Peyer's patch (tissue), 4 donors: ENCODE data around the gene LSM10. TPM values are rescaled to one million over a fixed set of nuclear protein-coding genes. Genes with fewer than 3 reads are reported as not detected.

Source experiments
- DNase-seq, 3 donors: peaks; one replicate each; pipeline ENCODE4 v3.0.0-alpha.2; 2017 to 2019
- H3K27ac ChIP-seq, 4 donors: fragments of 200-600 bp; sonication (generic); one replicate each; pipeline ENCODE4 v1.5.1; 2016 to 2019
- H3K27me3 ChIP-seq, 2 donors: fragments of 200-600 bp; sonication (generic); one replicate each; pipeline ENCODE4 v1.5.1; 2019
- H3K36me3 ChIP-seq, 3 donors: fragments of 200-600 bp; sonication (generic); one replicate each; pipeline ENCODE4 v1.5.1; 2016 to 2019
- H3K4me1 ChIP-seq, 4 donors: fragments of 200-600 bp; sonication (generic); one replicate each; pipeline ENCODE4 v1.5.1; 2016 to 2019
- H3K4me3 ChIP-seq, 4 donors: fragments of 200-600 bp; sonication (generic); 1 replicate in 3 of 4; 2 replicates in 1 of 4; pipeline ENCODE4 v1.5.1; 2016 to 2019; ENCODE audit warnings: mild to moderate bottlenecking in 1 of 4
- H3K9me3 ChIP-seq, 4 donors: fragments of 200-600 bp; sonication (generic); one replicate each; pipeline ENCODE4 v1.5.1; 2016 to 2019; ENCODE audit warnings: mild to moderate bottlenecking in 1 of 4
- CTCF ChIP-seq, 6 experiments: fragments of 450-650 bp in 4 of 6; fragments of 200-600 bp in 2 of 6; sonication (generic) in 1 of 6; IDR thresholded peaks; one replicate each; pipeline ENCODE4 v1.5.1; 2017 to 2019; ENCODE audit warnings: antibody characterized with exemption in 6 of 6, mild to moderate bottlenecking in 3 of 6, moderate library complexity in 1 of 6
- POLR2A ChIP-seq, 2 donors: fragments of 450-650 bp; IDR thresholded peaks; one replicate each; pipeline ENCODE4 v1.5.1; 2017; ENCODE audit warnings: antibody characterized with exemption in 2 of 2, mild to moderate bottlenecking in 2 of 2, moderate library complexity in 2 of 2
- total RNA-seq, 4 donors: library from RNA; depleted of rRNA; stranded (reverse); fragments of >200 nt; gene quantifications; one replicate each; pipeline ENCODE4 v1.1.0, GENCODE V29; 2016

LSM10 gene
- total RNA-seq, 4 donors from 2014 or later: 25.5 to 42.9 (median 31.2) TPM

DNA sequence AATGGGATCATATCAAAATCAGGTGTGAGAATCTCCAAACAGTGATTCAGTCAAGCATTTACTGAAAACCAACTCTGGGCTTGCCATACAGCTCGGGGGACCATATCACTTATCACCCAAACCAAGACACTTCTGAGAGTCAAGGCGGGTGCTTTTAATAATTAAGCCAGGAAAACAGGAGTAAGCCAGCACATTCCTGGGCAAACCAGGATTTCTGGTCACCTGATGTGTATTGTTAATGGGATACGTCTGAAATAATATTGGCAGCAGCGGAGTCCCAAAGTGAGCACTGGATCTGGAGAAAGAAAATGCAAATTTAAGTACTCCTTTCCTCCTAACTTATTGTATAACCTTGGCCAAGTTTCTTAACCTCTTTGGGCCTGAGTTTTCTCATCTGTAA, 34.9 kb upstream of the LSM10 start:
- DNase-seq: no peak
- Histone ChIP-seq H3K4me3 (no peak overlapping the region), H3K27me3 (no peaks in the 10 kb centered on the region), H3K4me1 (no peaks in the 10 kb centered on the region), H3K36me3 (no peaks in the 10 kb centered on the region), H3K9me3 (no peaks in the 10 kb centered on the region), H3K27ac (no peak overlapping the region)
- TF ChIP-seq CTCF (IDR thresholded peaks at IDR 0.05): no peak
- TF ChIP-seq POLR2A (IDR thresholded peaks at IDR 0.05): no peak

DNA sequence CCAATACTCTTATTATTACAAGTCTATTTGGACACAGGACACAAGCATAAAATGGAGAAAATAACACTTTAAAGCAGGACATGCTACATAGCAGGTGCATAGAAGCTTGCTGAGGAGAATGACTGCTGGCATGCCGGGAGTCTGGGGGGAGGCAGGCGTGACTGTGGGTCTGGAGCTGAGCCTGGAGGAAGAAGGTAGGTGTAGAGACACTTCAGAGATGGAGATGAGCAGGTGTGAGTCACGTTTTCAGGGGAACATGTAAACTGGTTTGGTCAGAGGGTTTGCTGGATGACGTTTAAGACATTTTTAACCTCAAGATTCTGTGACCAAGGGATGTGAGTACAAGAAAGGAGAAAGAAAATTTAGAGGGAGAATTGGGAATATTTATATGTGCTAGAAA, 28.1 kb upstream of the LSM10 start:
- H3K27me3 ChIP-seq: no peaks in the 10 kb centered on the region
- H3K9me3 ChIP-seq: no peaks in the 10 kb centered on the region

GRCh38 chr1:36421649-36422048, 23.9 kb upstream of the LSM10 start:
- H3K27ac ChIP-seq: no peak overlapping the region
- TF ChIP-seq CTCF (IDR thresholded peaks at IDR 0.05) (no peak), POLR2A (IDR thresholded peaks at IDR 0.05) (no peak)
- H3K9me3 ChIP-seq: no peaks in the 10 kb centered on the region

More for the DNA sequence above, 28.1 kb upstream of the LSM10 start:
- no peak overlapping the region for H3K27ac ChIP-seq
- no peaks in the 10 kb centered on the region for H3K4me1 ChIP-seq
- DNase-seq: no peak
- no peak overlapping the region for H3K4me3 ChIP-seq
- H3K36me3 ChIP-seq: no peaks in the 10 kb centered on the region
- no peak for TF ChIP-seq CTCF (IDR thresholded peaks at IDR 0.05)
- TF ChIP-seq POLR2A (IDR thresholded peaks at IDR 0.05): no peak

DNA sequence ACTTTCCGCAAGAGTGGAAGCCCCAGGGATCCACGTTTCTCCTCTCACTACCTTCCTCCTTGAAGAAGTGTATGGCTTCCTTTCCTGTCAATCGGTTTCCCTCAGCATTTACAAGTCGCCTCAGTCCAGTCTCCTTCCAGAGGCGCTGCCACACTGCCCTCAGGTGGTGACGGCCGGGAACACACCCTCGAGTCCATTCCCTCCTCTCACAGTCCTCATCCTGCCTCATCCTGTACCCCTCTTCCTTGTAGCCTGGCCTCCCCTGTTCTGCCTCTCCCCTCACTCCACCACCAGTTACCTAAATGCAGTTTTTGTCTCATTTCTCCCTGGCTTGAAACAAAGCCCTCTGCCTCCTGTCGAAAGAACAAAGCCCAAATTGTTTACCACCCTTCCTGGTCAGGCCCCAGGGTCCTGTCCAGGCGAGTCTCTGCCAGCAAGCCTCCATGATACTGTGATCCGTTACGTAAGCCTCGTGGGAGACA, 23.2 kb upstream of the LSM10 start:
- Histone ChIP-seq H3K27ac (peak overlapping the region in 1 of 4 donors; percentile 11), H3K27me3 (no peaks in the 10 kb centered on the region), H3K36me3 (no peaks in the 10 kb centered on the region), H3K4me3 (no peak overlapping the region), H3K4me1 (no peaks in the 10 kb centered on the region), H3K9me3 (no peaks in the 10 kb centered on the region)
- TF ChIP-seq CTCF (IDR thresholded peaks at IDR 0.05) (peak; percentile 78 to 93 (median 92)), POLR2A (IDR thresholded peaks at IDR 0.05) (no peak)
- peak; percentile 83 to 97 (median 92) for DNase-seq

More at GRCh38 chr1:36421649-36422048, 23.9 kb upstream of the LSM10 start:
- H3K4me1 ChIP-seq: no peaks in the 10 kb centered on the region
- H3K36me3 ChIP-seq: no peaks in the 10 kb centered on the region
- no peak for DNase-seq
- no peaks in the 10 kb centered on the region for H3K27me3 ChIP-seq
- H3K4me3 ChIP-seq: no peak overlapping the region

- Histone ChIP-seq H3K9me3 (no peaks in the 10 kb centered on the region), H3K27me3 (no peaks in the 10 kb centered on the region), H3K4me3 (no peak overlapping the region), H3K27ac (peak overlapping the region in 1 of 4 donors; percentile 11), H3K36me3 (no peaks in the 10 kb centered on the region), H3K4me1 (no peaks in the 10 kb centered on the region)
- no peak for DNase-seq
- TF ChIP-seq POLR2A (IDR thresholded peaks at IDR 0.05): no peak
These were observed 22.7 kb upstream of the LSM10 start for GRCh38 chr1:36420409-36420808.

DNA sequence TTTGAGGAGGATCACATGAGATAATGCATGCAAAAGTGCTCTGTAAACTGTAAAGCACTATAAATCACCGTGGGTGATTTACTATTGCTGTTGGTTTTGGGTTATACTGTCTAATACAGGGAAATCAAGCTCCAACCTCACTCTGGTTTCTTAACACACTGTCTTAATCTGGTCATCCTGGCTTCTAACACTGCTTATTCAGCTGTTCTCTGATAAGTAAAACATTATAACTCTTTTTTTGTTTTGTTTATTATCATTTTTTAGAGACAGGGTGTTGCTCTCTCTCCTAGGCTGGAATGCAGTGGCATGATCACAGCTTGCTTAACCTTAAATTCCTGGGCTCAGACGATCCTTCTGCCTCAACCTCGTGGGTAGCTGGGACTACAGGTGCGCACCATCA, 21.9 kb upstream of the LSM10 start:
- Histone ChIP-seq H3K9me3 (no peaks in the 10 kb centered on the region), H3K4me3 (no peak overlapping the region), H3K27ac (no peak overlapping the region), H3K36me3 (no peaks in the 10 kb centered on the region), H3K27me3 (no peaks in the 10 kb centered on the region), H3K4me1 (no peaks in the 10 kb centered on the region)
- no peak for DNase-seq
- TF ChIP-seq POLR2A (IDR thresholded peaks at IDR 0.05) (no peak), CTCF (IDR thresholded peaks at IDR 0.05) (no peak)
